Liver (tissue), 9 donors: ENCODE measurements around the gene SEMA4D. TPM values are rescaled to one million over a fixed set of nuclear protein-coding genes. Genes with fewer than 3 reads are reported as not detected.

Source experiments
- DNase-seq: peaks from one replicate; pipeline ENCODE4 v3.0.0-alpha.2; 2017; ENCODE audit warnings: low spot score
- H3K27ac ChIP-seq, 2 donors: one replicate each; pipeline ENCODE4 v1.7.0; 2013; ENCODE audit warnings: inconsistent platforms in 2 of 2, low read length in 2 of 2, control low read depth in 1 of 2, low read depth in 1 of 2, mild to moderate bottlenecking in 1 of 2
- H3K27me3 ChIP-seq, 4 donors: one replicate each; pipeline versions ENCODE4 v1.6.1 to v1.7.0; 2013; ENCODE audit warnings: low read length in 3 of 4, inconsistent platforms in 1 of 4, mild to moderate bottlenecking in 1 of 4, moderate library complexity in 1 of 4; ENCODE audit not compliant: control insufficient read depth in 4 of 4, insufficient read depth in 4 of 4
- H3K36me3 ChIP-seq, 4 donors: one replicate each; pipeline versions ENCODE4 v1.6.1 to v1.7.0; 2013; ENCODE audit warnings: low read length in 3 of 4, mild to moderate bottlenecking in 3 of 4, low read depth in 1 of 4, moderate library complexity in 1 of 4; ENCODE audit not compliant: control insufficient read depth in 4 of 4, insufficient read depth in 3 of 4
- H3K4me1 ChIP-seq, 4 donors: one replicate each; pipeline versions ENCODE4 v1.6.1 to v1.7.0; 2013; ENCODE audit warnings: low read length in 3 of 4, mild to moderate bottlenecking in 3 of 4, moderate library complexity in 1 of 4; ENCODE audit not compliant: control insufficient read depth in 4 of 4, insufficient read depth in 4 of 4
- H3K4me3 ChIP-seq, 3 donors: one replicate each; pipeline versions ENCODE4 v1.6.1 to v1.7.0; 2013; ENCODE audit warnings: low read length in 3 of 3, control low read depth in 1 of 3, low read depth in 1 of 3, mild to moderate bottlenecking in 1 of 3
- H3K9ac ChIP-seq, 2 donors: one replicate each; pipeline ENCODE4 v1.7.0; 2013; ENCODE audit warnings: low read length in 2 of 2, mild to moderate bottlenecking in 2 of 2, moderate library complexity in 2 of 2, control low read depth in 1 of 2, low read depth in 1 of 2
- H3K9me3 ChIP-seq, 4 donors: one replicate each; pipeline versions ENCODE4 v1.6.1 to v1.7.0; 2013; ENCODE audit warnings: low read length in 3 of 4; ENCODE audit not compliant: control insufficient read depth in 4 of 4
- FOXA1 ChIP-seq: IDR thresholded peaks from 2 replicates; pipeline ENCODE4 v1.6.1; 2016; ENCODE audit warnings: antibody characterized with exemption
- GABPA ChIP-seq, 2 donors: IDR thresholded peaks in 1 of 2; conservative IDR thresholded peaks in 1 of 2; 2 replicates each; pipeline ENCODE4 v1.6.1; 2016; ENCODE audit warnings: antibody characterized with exemption in 2 of 2, mild to moderate bottlenecking in 1 of 2, moderate library complexity in 1 of 2
- HNF4A ChIP-seq, 2 donors: conservative IDR thresholded peaks; 2 replicates each; pipeline ENCODE4 v1.6.1; 2016; ENCODE audit warnings: antibody characterized with exemption in 2 of 2, mild to moderate bottlenecking in 2 of 2
- NR2F2 ChIP-seq: IDR thresholded peaks from 2 replicates; pipeline ENCODE4 v1.6.1; 2016; ENCODE audit warnings: antibody characterized with exemption
- RAD21 ChIP-seq, 2 donors: IDR thresholded peaks; 2 replicates each; pipeline ENCODE4 v1.6.1; 2016; ENCODE audit warnings: antibody characterized with exemption in 2 of 2, mild to moderate bottlenecking in 2 of 2
- RXRA ChIP-seq, 2 donors: IDR thresholded peaks; 2 replicates each; pipeline ENCODE4 v1.6.1; 2017 to 2018; ENCODE audit warnings: antibody characterized with exemption in 2 of 2, mild to moderate bottlenecking in 1 of 2
- SP1 ChIP-seq: IDR thresholded peaks from 2 replicates; pipeline ENCODE4 v1.6.1; 2018; ENCODE audit warnings: antibody characterized with exemption, mild to moderate bottlenecking
- TAF1 ChIP-seq: conservative IDR thresholded peaks from 2 replicates; pipeline ENCODE4 v1.6.1; 2016; ENCODE audit warnings: antibody characterized with exemption, mild to moderate bottlenecking
- YY1 ChIP-seq: IDR thresholded peaks from 2 replicates; pipeline ENCODE4 v1.6.1; 2016; ENCODE audit warnings: antibody characterized with exemption, mild to moderate bottlenecking
- WGBS: extraction: QIAGEN DNeasy Blood & Tissue Kit; methylation state at CpG from one replicate; pipeline ENCODE4 v1.1.7; 2013; 5-methylcytosine and 5-hydroxymethylcytosine counted together
- polyA plus RNA-seq, 2 donors: library from polyadenylated mRNA; stranded (reverse) in 1 of 2; unstranded in 1 of 2; fragments of 200-250 nt in 1 of 2; fragments of >200 nt in 1 of 2; fragmentation: Nextera tagmentation in 1 of 2; extraction: Ambion mirVana in 1 of 2; gene quantifications; one replicate each; pipeline versions ENCODE4 v1.2.1 to v1.2.3, GENCODE V29; 2013 to 2015
- total RNA-seq, 2 donors: library from RNA; depleted of rRNA; stranded (reverse); fragments of >200 nt; gene quantifications; one replicate each; pipeline ENCODE4 v1.2.3, GENCODE V29; 2014
- TF ChIP-seq, protein P1 (sequence below): IDR thresholded peaks from 2 replicates; pipeline ENCODE4 v1.6.1; 2016; ENCODE audit warnings: antibody characterized with exemption, mild to moderate bottlenecking
- TF ChIP-seq, protein P2 (sequence below): IDR thresholded peaks from 2 replicates; pipeline ENCODE4 v1.6.1; 2016; ENCODE audit warnings: antibody characterized with exemption
- TF ChIP-seq, protein P3 (sequence below): IDR thresholded peaks from 2 replicates; pipeline ENCODE4 v1.6.1; 2016; ENCODE audit warnings: antibody characterized with exemption
- TF ChIP-seq, protein P4 (sequence below): fragments of 150-350 bp; IDR thresholded peaks from 2 replicates; pipeline ENCODE4 v1.5.1; 2017; ENCODE audit warnings: improper control_type of control experiment, low read depth, low read length; ENCODE audit not compliant: missing input control
- donor health status: healthy.
- donor health status: healthy.
- donor health status: healthy.
- donor health status: healthy.
- donor health status: healthy.

The SEMA4D gene
- total and polyA plus RNA-seq, 4 donors, result 1.4 to 12.0 (median 4.1) TPM

DNA sequence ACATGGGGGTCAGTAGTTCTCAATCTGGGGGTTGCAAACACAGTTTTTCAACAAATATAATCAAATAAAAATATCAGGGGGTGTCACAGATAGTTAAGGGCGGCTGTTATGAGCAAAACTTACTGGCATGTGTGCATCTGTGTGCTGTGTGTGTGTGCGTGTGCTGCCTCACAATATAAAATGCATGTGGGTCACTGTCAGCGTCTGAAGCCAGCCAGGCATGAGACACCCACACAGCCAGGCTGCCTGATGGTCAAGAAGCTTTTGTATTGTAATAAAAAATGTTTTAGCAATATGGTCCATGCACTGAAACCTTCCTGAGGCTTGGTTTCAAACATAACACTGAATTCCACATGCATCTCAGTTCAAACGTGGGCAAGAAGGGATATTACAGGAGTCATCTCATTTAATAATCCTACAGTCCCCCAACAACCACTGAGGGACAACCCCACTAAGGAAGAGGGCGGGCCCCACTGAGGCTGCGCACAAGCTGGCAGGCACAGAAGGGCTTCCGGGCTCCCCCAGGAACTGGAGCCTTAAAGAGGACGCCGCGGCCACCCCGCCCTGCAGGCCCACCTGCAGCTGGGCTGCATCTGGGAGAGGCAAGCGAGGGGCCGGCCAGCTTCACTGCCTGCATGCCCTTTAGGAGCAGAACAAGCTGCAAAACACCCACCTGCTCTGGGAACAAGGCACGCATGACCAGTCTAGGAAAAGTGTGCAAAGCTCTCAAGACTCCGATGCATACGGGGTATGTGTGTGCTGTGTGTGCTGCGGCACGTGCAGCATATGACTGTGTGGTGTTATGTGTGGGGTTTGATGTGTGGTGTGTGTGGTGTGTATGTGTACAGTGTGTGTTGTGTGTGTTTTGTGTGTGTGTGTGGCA lies 14.1 kb downstream of the SEMA4D start (continued):
- TF ChIP-seq SP1, result no peak

DNA sequence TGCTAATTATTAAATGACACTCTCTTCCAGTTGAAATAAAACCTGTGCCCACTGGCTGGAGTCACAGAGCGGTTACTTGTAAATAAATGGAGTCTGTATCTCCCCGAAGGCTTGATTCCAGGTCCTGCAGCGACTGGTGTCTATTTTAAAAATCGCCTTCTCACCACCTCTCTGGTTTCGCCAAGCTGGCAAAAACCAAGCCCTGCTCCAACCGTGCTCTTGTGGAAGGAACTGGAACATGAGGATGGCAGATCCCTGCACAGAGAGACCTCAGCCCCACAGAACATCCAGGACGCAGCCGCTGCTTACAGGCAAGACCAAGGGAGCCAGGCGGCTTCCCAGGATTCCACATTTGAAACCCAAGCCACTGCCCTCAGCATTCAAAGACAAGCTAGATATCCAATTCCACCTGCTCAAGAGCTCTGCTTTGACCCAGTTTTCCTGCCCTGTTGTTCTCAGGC lies 15.0 kb downstream of the SEMA4D start:
- DNase-seq, result no peak

DNA sequence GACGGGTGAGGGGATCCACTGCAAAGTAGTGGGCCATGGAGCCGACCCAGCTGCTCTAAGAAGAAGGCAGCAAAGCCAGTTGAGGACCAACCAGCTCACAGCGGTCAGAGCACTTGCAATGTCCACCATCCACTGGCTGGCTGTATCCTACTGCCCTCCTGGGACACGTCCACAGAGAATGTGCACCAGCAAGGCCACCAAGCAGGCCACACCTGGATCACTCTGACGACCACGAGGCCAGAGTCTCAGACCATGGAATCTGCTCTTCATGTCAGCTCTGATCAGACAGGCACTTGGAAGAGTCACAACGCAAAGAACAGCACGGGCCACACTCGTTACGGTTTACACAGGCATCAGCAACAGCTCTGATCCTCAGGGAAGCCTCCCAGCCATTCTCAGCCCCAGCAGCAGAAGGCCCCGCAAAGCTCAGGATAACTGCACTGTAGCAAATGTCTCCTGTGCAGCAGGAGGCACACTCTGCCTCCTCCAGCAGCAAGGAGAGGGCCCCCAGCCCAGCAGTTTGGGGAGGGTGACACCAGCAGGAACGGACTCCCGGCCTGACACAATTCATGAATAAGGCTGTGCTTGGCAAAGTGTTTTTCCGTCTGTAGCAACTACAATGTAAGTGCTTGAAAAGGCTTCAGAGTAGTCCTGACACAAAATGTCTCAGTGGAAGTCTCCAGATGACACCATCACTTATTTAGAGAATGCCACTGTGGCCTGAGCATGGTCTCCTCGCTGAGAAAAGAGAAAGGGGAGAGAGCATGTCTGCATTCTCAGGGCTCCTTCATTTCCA lies 15.7 kb downstream of the SEMA4D start:
- H3K27ac ChIP-seq, result no peak overlapping the region
- no peaks in the 10 kb centered on the region for H3K9me3 ChIP-seq
- WGBS, result 74% methylated on average over 15 of the region's 15 CpGs
- H3K36me3 ChIP-seq, result no peaks in the 10 kb centered on the region
- no peak for DNase-seq
- H3K4me3 ChIP-seq, result no peak overlapping the region
- H3K27me3 ChIP-seq, result no peaks in the 10 kb centered on the region
- H3K9ac ChIP-seq, result no peak overlapping the region
- peaks cover 0 to 3% (median 1%) of the 10 kb centered on the region in 4 donors for H3K4me1 ChIP-seq
- TF ChIP-seq, protein P1, sequence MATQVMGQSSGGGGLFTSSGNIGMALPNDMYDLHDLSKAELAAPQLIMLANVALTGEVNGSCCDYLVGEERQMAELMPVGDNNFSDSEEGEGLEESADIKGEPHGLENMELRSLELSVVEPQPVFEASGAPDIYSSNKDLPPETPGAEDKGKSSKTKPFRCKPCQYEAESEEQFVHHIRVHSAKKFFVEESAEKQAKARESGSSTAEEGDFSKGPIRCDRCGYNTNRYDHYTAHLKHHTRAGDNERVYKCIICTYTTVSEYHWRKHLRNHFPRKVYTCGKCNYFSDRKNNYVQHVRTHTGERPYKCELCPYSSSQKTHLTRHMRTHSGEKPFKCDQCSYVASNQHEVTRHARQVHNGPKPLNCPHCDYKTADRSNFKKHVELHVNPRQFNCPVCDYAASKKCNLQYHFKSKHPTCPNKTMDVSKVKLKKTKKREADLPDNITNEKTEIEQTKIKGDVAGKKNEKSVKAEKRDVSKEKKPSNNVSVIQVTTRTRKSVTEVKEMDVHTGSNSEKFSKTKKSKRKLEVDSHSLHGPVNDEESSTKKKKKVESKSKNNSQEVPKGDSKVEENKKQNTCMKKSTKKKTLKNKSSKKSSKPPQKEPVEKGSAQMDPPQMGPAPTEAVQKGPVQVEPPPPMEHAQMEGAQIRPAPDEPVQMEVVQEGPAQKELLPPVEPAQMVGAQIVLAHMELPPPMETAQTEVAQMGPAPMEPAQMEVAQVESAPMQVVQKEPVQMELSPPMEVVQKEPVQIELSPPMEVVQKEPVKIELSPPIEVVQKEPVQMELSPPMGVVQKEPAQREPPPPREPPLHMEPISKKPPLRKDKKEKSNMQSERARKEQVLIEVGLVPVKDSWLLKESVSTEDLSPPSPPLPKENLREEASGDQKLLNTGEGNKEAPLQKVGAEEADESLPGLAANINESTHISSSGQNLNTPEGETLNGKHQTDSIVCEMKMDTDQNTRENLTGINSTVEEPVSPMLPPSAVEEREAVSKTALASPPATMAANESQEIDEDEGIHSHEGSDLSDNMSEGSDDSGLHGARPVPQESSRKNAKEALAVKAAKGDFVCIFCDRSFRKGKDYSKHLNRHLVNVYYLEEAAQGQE, result no peak
- TF ChIP-seq RXRA (IDR thresholded peaks at IDR 0.05) (no peak), TAF1 (no peak), NR2F2 (no peak), YY1 (no peak), RAD21 (IDR thresholded peaks at IDR 0.05) (no peak), FOXA1 (no peak), GABPA (IDR thresholded peaks at IDR 0.05 in 1 of 2, conservative IDR thresholded peaks at IDR 0.05 in 1 of 2) (no peak)
- TF ChIP-seq, protein P2, sequence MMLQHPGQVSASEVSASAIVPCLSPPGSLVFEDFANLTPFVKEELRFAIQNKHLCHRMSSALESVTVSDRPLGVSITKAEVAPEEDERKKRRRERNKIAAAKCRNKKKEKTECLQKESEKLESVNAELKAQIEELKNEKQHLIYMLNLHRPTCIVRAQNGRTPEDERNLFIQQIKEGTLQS, result no peak
- TF ChIP-seq, protein P3, sequence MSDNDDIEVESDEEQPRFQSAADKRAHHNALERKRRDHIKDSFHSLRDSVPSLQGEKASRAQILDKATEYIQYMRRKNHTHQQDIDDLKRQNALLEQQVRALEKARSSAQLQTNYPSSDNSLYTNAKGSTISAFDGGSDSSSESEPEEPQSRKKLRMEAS, result no peak

More for the DNA sequence above, 15.0 kb downstream of the SEMA4D start:
- H3K4me1 ChIP-seq, result no peaks in the 10 kb centered on the region
- H3K27ac ChIP-seq, result no peak overlapping the region
- H3K9me3 ChIP-seq, result no peaks in the 10 kb centered on the region
- H3K4me3 ChIP-seq, result no peak overlapping the region
- H3K27me3 ChIP-seq, result no peaks in the 10 kb centered on the region
- 87% methylated on average over 9 of the region's 9 CpGs for WGBS
- H3K9ac ChIP-seq, result no peak overlapping the region
- TF ChIP-seq, protein P1, result no peak
- TF ChIP-seq, protein P4, sequence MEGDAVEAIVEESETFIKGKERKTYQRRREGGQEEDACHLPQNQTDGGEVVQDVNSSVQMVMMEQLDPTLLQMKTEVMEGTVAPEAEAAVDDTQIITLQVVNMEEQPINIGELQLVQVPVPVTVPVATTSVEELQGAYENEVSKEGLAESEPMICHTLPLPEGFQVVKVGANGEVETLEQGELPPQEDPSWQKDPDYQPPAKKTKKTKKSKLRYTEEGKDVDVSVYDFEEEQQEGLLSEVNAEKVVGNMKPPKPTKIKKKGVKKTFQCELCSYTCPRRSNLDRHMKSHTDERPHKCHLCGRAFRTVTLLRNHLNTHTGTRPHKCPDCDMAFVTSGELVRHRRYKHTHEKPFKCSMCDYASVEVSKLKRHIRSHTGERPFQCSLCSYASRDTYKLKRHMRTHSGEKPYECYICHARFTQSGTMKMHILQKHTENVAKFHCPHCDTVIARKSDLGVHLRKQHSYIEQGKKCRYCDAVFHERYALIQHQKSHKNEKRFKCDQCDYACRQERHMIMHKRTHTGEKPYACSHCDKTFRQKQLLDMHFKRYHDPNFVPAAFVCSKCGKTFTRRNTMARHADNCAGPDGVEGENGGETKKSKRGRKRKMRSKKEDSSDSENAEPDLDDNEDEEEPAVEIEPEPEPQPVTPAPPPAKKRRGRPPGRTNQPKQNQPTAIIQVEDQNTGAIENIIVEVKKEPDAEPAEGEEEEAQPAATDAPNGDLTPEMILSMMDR, result no peak
- no peak for TF ChIP-seq TAF1
- no peak for TF ChIP-seq FOXA1
- TF ChIP-seq, protein P3, result no peak
- no peak for TF ChIP-seq HNF4A (conservative IDR thresholded peaks at IDR 0.05)
- no peaks in the 10 kb centered on the region for H3K36me3 ChIP-seq
